Calu3 (cell line): Measurements from ENCODE around the gene GPR84. TPM values are rescaled to one million over a fixed set of nuclear protein-coding genes. Genes with fewer than 3 reads are reported as not detected.
A peak's percentile ranks its signal among the peaks of the same experiment; 100 is the strongest.

Source experiments
- BruUV-seq: library from RNA; stranded (reverse); fragments of 400-500 nt; replicated peaks from 2 replicates; lab custom pipeline; 2021; lab: Mats Ljungman, UMichigan
- CTCF ChIA-PET: fragments of 300-600 bp; sonication (Branson Sonifier 250); formaldehyde crosslinking; loops from one replicate; lab custom pipeline; 2022; ENCODE audit warnings: antibody characterized with exemption; lab: Charles Lee
- DNase-seq: peaks from one replicate; pipeline ENCODE4 v3.0.0; 2022
- H3K27ac Mint-ChIP-seq: one replicate; pipeline ENCODE4 v1.8.0; 2022; ENCODE audit warnings: mixed read lengths; ENCODE audit not compliant: unreplicated experiment
- H3K27me3 Mint-ChIP-seq: one replicate; pipeline ENCODE4 v1.8.0; 2022; ENCODE audit warnings: mixed read lengths; ENCODE audit not compliant: unreplicated experiment
- H3K36me3 Mint-ChIP-seq: one replicate; pipeline ENCODE4 v1.8.0; 2022; ENCODE audit warnings: mild to moderate bottlenecking, moderate library complexity, mixed read lengths; ENCODE audit not compliant: insufficient read depth, unreplicated experiment
- H3K4me1 Mint-ChIP-seq: one replicate; pipeline ENCODE4 v1.8.0; 2022; ENCODE audit warnings: mild to moderate bottlenecking, low read depth, mixed read lengths; ENCODE audit not compliant: unreplicated experiment
- H3K4me3 Mint-ChIP-seq: one replicate; pipeline ENCODE4 v1.8.0; 2022; ENCODE audit warnings: mild to moderate bottlenecking, low read depth, moderate library complexity, mixed read lengths; ENCODE audit not compliant: unreplicated experiment
- H3K9me3 Mint-ChIP-seq: one replicate; pipeline ENCODE4 v1.8.0; 2022; ENCODE audit warnings: low read depth, mixed read lengths; ENCODE audit not compliant: unreplicated experiment
- CTCF ChIP-seq: fragments of 200-600 bp; IDR thresholded peaks from one replicate; pipeline ENCODE4 v1.8.0; 2022; ENCODE audit warnings: antibody characterized with exemption; ENCODE audit not compliant: unreplicated experiment
- intact Hi-C: fragments of 100-400 bp; cut with micrococcal nuclease; formaldehyde crosslinking; loops from one replicate; pipeline ENCODE4 v1.10.0; 2022; ENCODE audit not compliant: unreplicated experiment
- total RNA-seq: library from RNA; stranded (reverse); gene quantifications from 2 replicates; pipeline ENCODE4 v1.2.3, GENCODE V29; 2022

Gene GPR84
- total RNA-seq, 1 experiment from 2014 or later: not detected

DNA sequence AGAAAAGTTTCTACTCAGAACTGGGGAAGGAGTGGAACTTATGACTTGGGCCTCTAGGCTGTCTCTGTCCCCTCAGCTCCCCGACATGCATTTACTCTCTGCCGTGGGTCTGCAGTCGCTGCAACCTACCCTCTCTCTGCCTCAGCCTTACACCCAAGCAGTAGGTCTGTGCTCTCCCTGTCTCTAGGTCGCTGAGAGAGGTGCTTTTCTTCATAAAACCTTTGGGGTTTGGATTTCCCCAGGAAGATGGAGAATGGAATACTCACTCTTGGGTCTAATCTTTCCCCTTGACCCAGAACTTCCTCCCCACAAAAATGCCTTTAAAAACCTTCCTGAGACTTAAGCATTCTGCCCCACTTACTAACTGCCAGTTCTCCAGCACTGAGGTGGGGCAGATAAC, 12.9 kb downstream of the GPR84 start:
- Mint-ChIP-seq H3K4me3 (no peak overlapping the region), H3K27ac (no peak overlapping the region), H3K36me3 (peaks cover 38% of the 10 kb centered on the region), H3K27me3 (no peaks in the 10 kb centered on the region), H3K9me3 (no peaks in the 10 kb centered on the region), H3K4me1 (no peaks in the 10 kb centered on the region)
- CTCF ChIA-PET: no interaction called here
- TF ChIP-seq CTCF: no peak
- no peak for DNase-seq
- TSS peak; percentile 71 for BruUV-seq
- intact Hi-C loops: no loop called here

- intact Hi-C loops: no loop called here
- Mint-ChIP-seq H3K9me3 (no peaks in the 10 kb centered on the region), H3K4me1 (no peaks in the 10 kb centered on the region), H3K4me3 (no peak overlapping the region), H3K36me3 (peaks cover 38% of the 10 kb centered on the region), H3K27me3 (no peaks in the 10 kb centered on the region), H3K27ac (no peak overlapping the region)
- no peak for DNase-seq
- BruUV-seq: no TSS peak
- CTCF ChIA-PET: no interaction called here
- no peak for TF ChIP-seq CTCF
These were observed 13.5 kb downstream of the GPR84 start for GRCh38 chr12:54350743-54351142.

GRCh38 chr12:54349679-54350078, 14.6 kb downstream of the GPR84 start:
- TF ChIP-seq CTCF: no peak
- no peak for DNase-seq
- no TSS peak for BruUV-seq
- Mint-ChIP-seq H3K4me3 (no peak overlapping the region), H3K27me3 (no peaks in the 10 kb centered on the region), H3K27ac (no peak overlapping the region), H3K4me1 (no peaks in the 10 kb centered on the region), H3K36me3 (peaks cover 43% of the 10 kb centered on the region), H3K9me3 (no peaks in the 10 kb centered on the region)
- CTCF ChIA-PET: no interaction called here
- intact Hi-C loops: no loop called here

DNA sequence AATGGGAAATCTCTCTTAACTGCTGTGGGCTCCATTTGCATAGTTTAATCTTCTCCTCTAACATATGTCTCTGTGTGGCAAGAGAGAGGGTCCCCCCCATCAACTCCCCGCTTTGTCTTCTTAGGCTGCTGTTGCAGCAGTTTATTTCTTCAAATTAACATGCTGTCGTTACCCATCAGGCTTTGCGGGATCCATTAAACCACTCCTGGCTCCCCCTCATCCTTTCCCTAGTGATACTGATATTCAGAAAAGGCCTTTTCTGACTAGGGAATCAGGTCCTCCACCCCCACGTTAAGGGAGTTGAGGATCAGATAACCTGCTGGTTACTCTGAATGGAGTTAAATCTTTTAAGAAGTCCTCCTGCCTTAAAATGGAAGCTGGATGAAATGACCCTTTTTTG, 15.2 kb downstream of the GPR84 start:
- Mint-ChIP-seq H3K4me1 (no peaks in the 10 kb centered on the region), H3K27ac (no peak overlapping the region), H3K4me3 (no peak overlapping the region), H3K36me3 (peaks cover 44% of the 10 kb centered on the region), H3K9me3 (no peaks in the 10 kb centered on the region), H3K27me3 (no peaks in the 10 kb centered on the region)
- DNase-seq: no peak
- CTCF ChIA-PET: no interaction called here
- no peak for TF ChIP-seq CTCF
- intact Hi-C loops: no loop called here
- no TSS peak for BruUV-seq
